Epidermal melanocyte (primary cell): ENCODE results near the gene WNT9B.

Experiments used
- DNase-seq: peaks from one replicate; pipeline ENCODE4 v3.0.0; 2011; ENCODE audit warnings: low spot score; ENCODE audit not compliant: insufficient read length

WNT9B gene

DNA sequence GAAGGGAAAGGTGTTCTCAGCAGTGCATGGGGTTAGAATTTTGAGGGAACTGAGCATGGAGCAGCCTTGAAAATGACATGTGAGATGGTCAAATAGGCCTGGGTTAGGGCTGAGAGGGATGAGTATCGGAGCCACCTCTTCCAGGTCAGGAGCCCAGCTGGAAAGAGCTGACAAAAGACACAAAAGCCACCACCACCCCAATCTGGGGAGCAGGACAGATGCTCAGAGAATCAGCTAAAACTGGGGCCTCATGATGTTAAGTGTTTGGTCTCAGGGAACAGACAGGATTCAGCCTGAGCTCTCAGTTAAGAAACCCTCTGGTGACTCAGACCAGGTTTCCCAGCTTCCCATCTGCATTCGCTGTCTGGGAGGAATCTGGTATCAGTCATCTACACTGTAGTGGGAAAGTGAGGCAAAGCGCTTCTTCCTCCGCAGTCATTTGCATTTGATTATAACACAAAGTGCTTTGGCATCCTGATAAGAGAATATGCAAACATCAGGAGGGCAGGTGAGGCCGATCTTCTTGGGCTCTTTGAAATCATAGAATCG lies 2.6 kb downstream of the WNT9B start:
- DNase-seq, result no peak

DNA sequence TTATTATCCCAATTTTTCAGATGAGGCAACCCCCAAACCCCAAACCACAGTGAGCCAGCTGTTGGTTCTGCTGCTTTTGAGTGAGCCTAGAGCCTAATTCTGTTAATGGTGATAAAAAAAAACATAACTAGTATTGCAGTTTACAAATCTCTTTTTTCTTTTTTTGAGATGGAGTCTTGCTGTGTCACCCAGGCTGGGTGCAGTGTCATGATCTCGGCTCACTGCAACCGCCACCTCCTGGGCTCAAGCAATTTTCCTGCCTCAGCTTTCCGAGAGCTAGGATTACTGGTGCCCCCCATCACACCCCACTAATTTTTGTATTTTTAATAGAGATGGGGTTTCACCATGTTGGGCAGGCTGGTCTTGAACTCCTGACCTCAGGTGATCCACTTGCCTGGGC lies 3.1 kb downstream of the WNT9B start:
- DNase-seq, result no peak

DNA sequence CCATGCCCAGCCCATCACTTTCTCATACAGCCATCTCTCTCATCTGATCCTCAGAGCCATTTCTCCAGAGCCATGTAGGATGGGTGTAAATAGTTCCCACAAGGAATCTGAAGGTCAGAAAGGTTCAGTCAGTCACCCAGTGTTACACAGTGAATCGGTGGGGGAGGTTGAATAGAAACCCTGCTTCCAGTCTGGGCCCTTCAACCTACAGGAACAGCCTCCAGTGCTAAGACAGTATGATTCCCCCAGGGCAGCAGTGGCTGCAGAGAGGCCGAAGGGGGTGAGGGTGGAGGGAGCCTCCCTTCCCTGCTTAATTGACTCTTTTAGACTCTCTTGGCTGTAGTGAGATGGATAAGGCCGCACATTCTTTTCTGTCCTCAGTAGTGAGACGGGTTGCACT lies 3.6 kb downstream of the WNT9B start:
- DNase-seq, result no peak

DNA sequence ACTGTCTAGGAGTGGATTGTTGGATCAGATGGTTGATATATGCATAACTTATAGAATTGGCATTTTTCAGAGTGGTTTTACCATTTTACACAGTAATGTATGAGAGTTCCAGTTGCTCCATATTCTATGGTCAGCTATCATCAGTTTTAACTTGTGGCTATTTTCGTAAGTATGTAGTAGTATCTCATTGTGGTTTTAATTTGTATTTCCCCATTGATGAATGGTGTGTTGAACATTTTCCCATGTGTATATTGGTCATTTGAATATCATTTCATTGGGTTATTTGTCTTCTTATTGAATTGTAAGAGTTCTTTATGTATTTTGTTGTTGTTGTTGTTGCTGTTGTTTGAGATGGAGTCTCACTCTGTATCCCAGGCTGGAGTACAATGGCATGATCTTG lies 6.2 kb downstream of the WNT9B start:
- DNase-seq, result no peak

DNA sequence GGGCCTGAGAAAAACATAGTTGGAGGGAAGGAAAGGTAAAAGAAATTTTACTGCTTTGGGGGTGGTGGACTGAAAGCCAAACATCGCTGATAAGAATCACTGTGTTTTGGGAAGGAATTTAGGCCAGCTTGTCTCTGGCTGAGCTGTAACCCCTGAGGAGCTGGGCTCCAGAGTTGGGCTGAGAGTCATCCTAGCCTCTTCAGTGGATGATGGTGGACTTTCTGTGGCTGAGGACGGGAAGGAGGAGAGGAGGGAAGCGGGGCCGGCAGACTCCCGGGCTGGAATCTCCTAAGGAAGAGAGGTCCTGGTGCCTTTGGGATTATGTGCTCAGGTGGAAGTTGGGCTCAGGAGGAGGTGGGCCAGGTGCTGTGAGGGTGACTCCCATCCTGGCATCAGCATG lies 8.6 kb downstream of the WNT9B start:
- no peak for DNase-seq

DNA sequence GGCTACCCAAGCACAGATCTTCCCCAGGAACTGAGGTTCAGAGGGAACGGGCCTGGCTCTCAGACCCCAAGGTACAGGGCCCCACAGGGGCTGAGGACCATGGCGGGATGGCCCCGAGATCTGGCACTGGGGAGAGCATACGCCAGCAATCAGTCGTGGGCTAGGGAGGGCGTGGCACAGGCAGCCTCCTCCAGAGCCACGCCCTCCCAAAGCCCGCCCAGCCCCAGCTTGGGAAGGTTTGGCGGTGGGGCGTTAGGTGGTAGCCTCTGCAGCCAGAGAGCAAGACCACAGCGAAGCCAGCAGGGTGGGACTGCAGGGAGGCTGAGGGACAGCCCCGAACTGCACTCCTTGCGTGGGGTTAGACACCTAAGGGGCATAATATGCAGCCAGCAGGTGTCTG lies 11.6 kb downstream of the WNT9B start:
- DNase-seq, result no peak

DNA sequence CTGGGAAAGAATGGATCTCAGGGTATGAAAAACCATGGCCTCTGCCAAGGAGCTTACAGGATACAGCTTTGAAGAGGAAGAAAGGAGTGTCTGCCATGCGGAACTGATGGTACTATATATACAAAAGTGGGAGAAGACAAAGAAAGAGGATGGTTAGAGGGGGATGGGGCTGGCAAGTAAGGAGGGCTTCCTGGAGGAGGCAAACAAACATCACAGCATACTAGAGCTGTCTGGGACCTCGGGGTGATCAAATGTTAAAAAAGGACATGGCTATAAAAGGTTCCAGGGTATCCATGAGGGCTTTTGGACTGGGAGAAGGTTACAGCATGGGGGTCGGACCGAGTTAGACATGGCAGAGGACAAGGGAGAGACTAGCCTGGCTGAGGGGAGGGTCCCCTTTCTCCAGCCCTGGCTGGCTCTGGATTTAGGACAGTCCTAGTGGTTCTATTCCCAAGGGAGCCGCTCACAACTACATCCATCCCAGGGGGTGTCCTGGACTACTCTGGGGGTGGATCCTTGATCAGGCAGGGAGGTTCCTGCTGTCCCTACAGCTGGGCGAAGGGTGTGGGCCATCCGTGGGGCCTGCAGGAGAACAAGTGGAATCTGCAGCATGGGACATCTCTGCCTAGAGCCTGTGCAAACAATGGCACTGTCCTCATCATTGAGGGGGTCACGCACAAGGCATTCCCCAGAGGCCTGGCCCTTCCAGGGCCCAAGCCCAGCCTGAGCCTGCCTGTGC lies 12.2 kb downstream of the WNT9B start:
- no peak for DNase-seq

DNA sequence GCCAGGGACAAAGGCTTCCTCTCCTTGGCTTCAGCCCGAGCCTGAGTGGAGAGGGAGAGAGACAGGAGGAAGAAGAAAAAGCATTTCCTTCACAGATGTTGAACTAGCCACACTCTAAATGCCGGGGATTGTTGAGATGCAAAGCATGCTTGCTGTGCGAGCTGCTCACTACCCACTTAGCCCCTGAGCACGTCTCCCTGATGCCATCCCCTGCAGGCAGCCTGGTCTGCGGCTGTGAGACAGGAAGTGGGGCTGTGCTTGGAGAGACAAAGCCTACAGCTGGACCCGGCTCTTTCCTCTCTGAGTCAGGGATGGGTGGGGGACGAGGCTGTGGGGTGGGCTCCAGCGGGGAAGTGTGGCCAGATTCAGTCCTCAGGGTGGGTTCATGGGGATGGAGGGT lies 13.7 kb downstream of the WNT9B start:
- no peak for DNase-seq

DNA sequence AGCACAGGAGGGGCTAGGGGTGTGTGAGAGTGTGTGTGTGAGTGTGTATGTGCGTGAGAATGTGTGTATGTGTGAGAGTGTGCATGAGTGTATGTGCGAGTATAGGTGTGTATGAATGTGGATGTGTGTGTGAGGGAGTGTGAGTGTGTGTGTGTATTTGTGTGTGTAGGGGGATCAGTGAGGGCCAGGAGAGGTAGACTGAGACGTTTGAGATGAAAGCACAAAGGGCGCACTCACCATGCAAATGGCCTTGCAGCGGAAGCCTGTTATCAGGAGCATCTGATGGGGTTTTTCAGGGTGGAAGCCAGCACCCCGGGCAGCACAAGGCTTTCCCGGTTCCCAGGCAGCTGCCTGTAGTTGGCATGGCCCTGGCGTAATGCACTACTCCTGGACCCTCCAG lies 14.9 kb downstream of the WNT9B start:
- no peak for DNase-seq

DNA sequence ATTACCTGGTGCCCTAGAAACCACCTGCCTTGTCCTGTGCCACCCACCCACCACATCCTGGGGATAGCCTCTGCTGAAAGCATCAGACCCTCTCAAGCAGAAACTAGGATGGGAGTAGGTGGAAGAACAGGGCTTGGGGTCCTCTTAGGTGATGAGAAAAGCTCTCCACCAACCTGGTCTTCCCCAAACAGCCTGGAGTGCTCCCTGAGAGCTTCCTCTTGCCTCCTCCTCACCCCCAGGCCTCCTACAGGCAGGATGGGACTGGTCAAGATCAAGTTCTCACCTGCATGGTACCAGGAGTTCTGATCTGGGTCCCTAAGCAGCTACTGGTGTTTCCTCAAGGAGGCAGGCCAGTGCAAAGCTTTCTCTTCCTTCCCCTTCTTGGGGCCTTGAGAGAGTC lies 15.4 kb downstream of the WNT9B start:
- no peak for DNase-seq

DNA sequence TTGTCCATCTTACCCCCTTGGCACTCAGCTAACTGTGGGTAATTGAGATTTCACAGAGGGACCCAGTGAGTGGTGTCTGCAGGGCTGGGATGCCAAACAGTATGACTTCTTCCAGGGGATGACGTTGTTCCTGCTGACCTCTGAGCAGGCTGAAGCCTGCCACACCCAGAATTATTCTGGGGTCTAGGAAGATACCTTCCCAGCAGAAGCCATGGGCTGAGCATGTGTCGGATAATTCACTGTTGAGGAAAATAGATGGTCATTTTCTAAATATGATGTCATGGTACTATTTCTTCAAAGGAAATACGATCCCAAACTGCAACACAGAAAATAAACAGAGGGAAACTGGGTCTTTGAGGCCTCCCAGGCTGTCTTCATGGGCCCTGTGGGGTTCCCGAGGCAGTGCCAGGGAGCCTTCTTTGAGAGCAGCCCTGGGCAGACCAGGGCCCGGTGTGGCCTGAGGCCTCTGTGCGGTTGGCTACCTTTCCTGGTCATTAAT lies 17.4 kb downstream of the WNT9B start:
- DNase-seq, result no peak

DNA sequence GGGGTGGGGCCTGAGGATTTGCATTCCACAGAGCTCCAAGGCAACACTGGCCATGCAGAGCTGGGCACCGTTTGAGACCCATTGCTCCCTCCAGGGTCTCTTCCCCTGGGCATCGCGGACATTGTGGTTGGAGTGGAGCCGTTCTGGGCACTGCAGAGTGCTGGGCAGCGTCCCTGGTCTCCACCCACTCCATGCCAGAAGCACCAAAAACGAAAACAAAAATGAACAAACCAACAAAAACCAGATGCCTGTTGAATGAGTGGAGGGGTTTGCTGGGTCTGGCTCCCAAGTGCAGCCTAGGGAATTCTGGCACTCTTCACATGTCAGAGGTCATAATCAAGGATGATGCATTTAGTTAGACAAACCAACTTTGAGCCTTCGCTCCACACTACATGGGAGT lies 17.9 kb downstream of the WNT9B start:
- DNase-seq, result no peak

DNA sequence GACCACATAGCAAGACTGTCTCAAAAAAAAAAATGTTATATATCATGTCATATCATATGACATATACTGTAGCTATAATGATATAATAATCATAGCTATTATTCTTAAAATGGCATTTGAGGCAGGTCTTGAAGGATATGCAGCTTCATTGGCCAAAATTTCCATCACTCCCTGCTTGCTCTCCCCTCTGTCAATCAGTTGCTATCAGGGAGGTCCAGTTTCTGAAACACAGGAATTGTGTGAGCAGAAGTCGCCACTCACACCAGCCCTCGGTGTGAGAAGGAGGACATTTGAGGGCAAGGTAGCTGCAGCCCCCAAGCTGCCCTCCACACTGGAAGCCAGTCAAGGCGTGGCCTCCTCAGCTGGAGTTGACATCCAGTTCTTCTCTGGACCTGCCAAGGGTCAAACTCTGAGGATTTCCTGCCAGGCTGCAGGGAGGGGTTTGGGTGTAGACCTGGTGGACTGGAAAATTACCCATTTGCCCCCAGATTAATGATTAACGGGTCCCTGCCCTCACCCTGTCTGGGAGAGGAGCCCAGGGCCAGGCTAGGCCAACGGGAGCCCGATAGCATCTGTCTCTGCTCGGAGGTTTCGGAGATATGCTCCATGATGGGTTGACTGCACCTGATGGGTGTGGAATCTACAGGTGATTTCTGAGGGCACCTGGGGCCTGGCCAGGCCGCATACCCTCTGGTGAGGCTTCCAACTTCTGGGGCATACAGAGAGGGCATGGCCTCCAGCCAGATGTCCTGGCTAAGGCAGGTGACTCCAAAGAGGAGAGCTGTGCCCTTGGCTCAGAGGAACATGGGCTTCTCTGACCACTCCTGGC lies 18.8 kb downstream of the WNT9B start:
- no peak for DNase-seq

DNA sequence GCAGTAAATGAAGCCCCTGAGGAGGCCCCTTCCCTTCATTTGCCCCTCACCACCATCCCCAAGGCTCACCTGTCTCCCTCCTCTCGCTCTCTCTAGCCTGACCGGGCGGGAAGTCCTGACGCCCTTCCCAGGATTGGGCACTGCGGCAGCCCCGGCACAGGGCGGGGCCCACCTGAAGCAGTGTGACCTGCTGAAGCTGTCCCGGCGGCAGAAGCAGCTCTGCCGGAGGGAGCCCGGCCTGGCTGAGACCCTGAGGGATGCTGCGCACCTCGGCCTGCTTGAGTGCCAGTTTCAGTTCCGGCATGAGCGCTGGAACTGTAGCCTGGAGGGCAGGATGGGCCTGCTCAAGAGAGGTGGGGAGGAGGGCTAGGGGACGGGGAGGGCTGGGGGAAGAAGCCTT lies 21.0 kb downstream of the WNT9B start:
- no peak for DNase-seq

DNA sequence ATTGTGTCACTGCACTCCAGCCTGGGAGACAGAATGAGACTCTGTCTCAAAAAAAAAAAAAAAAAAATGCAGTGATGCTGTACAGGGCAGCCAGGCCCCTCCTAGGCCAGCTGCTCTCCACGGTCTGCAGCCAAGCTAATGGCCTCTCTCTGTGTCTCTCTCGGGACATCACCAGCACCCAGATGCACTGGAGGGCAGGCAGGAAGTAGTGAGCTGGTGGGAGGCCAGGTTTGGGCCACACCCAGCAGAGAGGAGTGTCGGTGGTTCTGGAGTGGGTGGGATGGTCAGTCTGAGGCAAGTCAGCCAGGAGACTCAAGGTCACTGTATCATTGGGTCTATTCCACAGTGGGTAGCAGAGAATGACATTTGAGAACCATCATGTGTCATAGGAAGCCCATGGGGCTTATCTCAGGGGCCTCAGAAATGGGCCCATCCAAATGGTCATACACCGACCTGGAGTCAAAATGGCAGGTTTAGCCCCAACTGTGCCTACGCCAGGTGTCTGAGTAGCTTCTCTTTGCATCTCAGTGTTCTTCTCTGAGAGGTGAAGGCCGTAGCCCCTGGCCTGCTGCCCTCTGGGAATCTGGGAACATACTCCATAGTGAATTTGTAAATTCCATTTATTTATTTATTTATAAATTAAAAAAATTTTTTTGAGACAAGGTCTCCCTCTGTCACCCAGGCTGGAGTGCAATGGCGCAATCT lies 22.7 kb downstream of the WNT9B start:
- DNase-seq, result no peak

DNA sequence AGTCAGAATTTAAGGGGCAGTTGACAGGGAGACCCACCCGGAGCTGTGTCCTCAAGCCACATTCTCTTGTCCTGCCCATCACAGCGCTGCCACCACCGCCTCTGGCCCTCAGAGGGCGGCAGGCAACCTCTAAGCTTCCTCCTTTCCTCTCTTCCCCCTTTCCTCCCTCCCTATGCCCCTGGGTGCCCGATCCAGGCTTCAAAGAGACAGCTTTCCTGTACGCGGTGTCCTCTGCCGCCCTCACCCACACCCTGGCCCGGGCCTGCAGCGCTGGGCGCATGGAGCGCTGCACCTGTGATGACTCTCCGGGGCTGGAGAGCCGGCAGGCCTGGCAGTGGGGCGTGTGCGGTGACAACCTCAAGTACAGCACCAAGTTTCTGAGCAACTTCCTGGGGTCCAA lies 23.5 kb downstream of the WNT9B start:
- DNase-seq, result no peak

DNA sequence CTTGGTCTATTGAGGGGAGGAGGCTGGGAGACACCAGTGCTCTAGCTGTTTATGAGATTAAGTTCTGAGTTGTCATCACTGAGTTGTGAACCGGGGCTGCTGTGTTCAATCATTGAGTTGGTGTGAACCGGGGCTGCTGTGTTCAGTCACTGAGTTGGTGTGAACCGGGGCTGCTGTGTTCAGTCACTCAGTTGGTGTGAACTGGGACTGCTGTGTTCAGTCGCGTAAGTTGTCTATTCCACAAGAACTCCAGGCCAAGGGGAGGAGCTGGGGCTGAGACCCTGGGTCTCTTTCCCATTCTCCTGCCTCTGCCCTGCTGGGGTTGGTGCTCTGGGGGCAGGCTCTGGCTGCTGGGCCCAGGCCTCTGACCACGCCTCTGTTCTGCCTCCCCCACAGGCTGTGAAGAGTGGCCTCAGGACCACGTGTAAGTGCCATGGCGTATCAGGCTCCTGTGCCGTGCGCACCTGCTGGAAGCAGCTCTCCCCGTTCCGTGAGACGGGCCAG lies 24.5 kb downstream of the WNT9B start:
- no peak for DNase-seq

DNA sequence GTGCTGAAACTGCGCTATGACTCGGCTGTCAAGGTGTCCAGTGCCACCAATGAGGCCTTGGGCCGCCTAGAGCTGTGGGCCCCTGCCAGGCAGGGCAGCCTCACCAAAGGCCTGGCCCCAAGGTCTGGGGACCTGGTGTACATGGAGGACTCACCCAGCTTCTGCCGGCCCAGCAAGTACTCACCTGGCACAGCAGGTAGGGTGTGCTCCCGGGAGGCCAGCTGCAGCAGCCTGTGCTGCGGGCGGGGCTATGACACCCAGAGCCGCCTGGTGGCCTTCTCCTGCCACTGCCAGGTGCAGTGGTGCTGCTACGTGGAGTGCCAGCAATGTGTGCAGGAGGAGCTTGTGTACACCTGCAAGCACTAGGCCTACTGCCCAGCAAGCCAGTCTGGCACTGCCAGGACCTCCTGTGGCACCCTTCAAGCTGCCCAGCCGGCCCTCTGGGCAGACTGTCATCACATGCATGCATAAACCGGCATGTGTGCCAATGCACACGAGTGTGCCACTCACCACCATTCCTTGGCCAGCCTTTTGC lies 25.0 kb downstream of the WNT9B start:
- DNase-seq, result no peak

DNA sequence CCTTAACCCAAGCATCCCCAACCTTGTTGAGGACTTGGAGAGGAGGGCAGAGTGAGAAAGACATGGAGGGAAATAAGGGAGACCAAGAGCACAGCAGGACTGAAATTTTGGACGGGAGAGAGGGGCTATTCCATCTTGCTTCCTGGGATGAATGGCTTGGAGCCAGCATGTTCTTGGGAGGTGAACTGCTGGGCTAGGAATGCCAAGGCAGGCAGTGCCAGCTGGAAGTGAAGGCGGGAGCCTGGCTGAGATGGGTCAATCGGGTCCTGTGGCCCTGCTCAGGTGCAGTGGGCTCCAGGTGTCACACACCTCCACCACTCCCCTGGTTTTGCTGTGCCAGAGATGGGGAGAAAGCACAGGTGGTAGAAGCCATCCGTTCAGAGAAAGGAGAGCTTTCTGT lies 25.5 kb downstream of the WNT9B start:
- no peak for DNase-seq

DNA sequence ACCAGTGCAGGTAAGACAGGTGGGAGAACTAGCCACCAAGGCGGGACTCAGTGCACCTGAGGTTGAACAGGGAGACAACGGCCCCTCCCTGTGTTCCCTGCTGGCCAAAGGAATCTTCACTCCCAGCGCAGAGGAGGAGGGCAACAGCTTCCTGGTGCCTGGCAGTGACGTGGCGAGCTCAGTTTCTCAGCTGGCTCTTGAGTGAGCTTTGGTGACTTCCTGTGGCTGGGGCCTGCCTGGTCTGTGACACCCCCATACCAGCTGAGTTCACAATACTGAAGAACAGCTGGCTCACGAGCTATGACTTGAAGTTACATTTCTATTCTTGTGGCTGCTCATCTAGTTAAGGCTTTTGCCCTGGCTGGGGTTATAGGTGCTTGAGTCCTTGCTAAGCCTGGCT lies 26.1 kb downstream of the WNT9B start:
- no peak for DNase-seq

DNA sequence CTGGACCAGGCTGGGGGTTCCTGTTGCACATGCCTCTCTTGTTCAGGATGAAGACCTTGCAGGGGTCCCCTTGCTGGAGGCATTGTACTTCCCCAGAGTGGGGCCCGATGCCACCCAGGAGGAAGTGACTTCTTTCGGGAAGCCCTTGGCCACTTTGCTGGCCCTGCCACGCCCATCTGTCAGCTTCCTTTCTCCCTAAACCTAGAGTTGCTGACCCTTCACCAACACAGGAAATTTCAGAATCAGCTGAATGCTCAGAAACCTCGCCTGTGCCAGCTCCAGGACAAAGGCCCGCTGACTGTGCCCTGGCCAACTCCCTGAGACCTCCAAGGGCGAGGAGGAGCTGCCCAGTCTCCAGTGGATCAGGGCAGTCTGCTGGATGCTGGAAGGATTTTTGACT lies 26.7 kb downstream of the WNT9B start:
- DNase-seq, result no peak
